IMR-90 (cell line): ENCODE measurements around the gene CA6. TPM values are rescaled to one million over a fixed set of nuclear protein-coding genes. Genes with fewer than 3 reads are reported as not detected.

Experiments
- ATAC-seq: fragments of 200-7000 bp; cut with Tn5 transposase; 2 replicates; pipeline ENCODE4 v1.9.1; 2020; ENCODE audit warnings: low read depth, mild to moderate bottlenecking, moderate library complexity
- BruUV-seq: library from RNA; stranded (reverse); fragments of 400-500 nt; replicated peaks from 2 replicates; lab custom pipeline; 2021; lab: Mats Ljungman, UMichigan
- CTCF ChIA-PET: fragments of 300-600 bp; formaldehyde crosslinking; extraction: SDS; loops from one replicate; lab custom pipeline; 2021; ENCODE audit warnings: antibody characterized with exemption; lab: Yijun Ruan, JAX
- POLR2A ChIA-PET: fragments of 300-600 bp; sonication (Branson Sonifier 250); formaldehyde crosslinking; loops from one replicate; lab custom pipeline; 2022; ENCODE audit warnings: antibody characterized with exemption; ENCODE audit not compliant: unreplicated experiment; lab: Charles Lee
- DNase-seq: peaks from one replicate; pipeline ENCODE4 v3.0.0; 2013
- H2AFZ ChIP-seq: replicated peaks from 2 replicates; pipeline ENCODE3; 2013; ENCODE audit warnings: low read length, mild to moderate bottlenecking; ENCODE audit not compliant: poor library complexity
- H2AK5ac ChIP-seq: 2 replicates; pipeline ENCODE4 v1.6.1; 2013; ENCODE audit warnings: low read depth, low read length, inconsistent platforms
- H2AK9ac ChIP-seq: replicated peaks from 2 replicates; pipeline ENCODE3; 2013; ENCODE audit warnings: mild to moderate bottlenecking, low read depth, low read length, moderate library complexity; ENCODE audit not compliant: poor library complexity
- H2BK120ac ChIP-seq: 2 replicates; pipeline ENCODE4 v1.6.1; 2013; ENCODE audit warnings: low read depth, low read length, inconsistent platforms
- H2BK15ac ChIP-seq: 3 replicates; pipeline ENCODE4 v1.6.1; 2013; ENCODE audit warnings: low read depth, low read length, inconsistent platforms
- H2BK20ac ChIP-seq: 2 replicates; pipeline ENCODE4 v1.6.1; 2013; ENCODE audit warnings: low read depth, mild to moderate bottlenecking, inconsistent platforms, low read length, moderate library complexity
- H2BK5ac ChIP-seq: 2 replicates; pipeline ENCODE4 v1.6.1; 2013; ENCODE audit warnings: mild to moderate bottlenecking, low read depth, low read length, inconsistent platforms; ENCODE audit not compliant: poor library complexity, severe bottlenecking
- H3K14ac ChIP-seq: replicated peaks from 2 replicates; pipeline ENCODE4 v1.6.1; 2013; ENCODE audit warnings: low read depth, low read length, inconsistent platforms
- H3K18ac ChIP-seq: 2 replicates; pipeline ENCODE4 v1.6.1; 2013; ENCODE audit warnings: low read depth, low read length, control low read depth
- H3K23ac ChIP-seq: 2 replicates; pipeline ENCODE4 v1.6.1; 2013; ENCODE audit warnings: low read depth, low read length, inconsistent platforms
- H3K27ac ChIP-seq: 2 replicates; pipeline ENCODE4 v1.5.1; 2013; ENCODE audit warnings: mild to moderate bottlenecking, control low read depth, low read length; ENCODE audit not compliant: insufficient read depth
- H3K27me3 ChIP-seq: 2 replicates; pipeline ENCODE4 v1.6.1; 2013; ENCODE audit warnings: low read length; ENCODE audit not compliant: control insufficient read depth, insufficient read depth
- H3K36me3 ChIP-seq: 2 replicates; pipeline ENCODE4 v1.6.1; 2013; ENCODE audit warnings: low read length, mixed read lengths; ENCODE audit not compliant: control insufficient read depth, insufficient read depth
- H3K4ac ChIP-seq: 2 replicates; pipeline ENCODE4 v1.6.1; 2013; ENCODE audit warnings: low read depth, low read length, inconsistent platforms
- H3K4me1 ChIP-seq: 2 replicates; pipeline ENCODE4 v1.6.1; 2013; ENCODE audit warnings: low read length, mixed read lengths; ENCODE audit not compliant: control insufficient read depth, insufficient read depth
- H3K4me2 ChIP-seq: 2 replicates; pipeline ENCODE4 v1.6.1; 2013; ENCODE audit warnings: low read depth, mild to moderate bottlenecking, control low read depth, low read length, moderate library complexity
- H3K4me3 ChIP-seq: 2 replicates; pipeline ENCODE4 v1.5.1; 2013; ENCODE audit warnings: low read depth, mild to moderate bottlenecking, control low read depth, low read length, moderate library complexity; ENCODE audit not compliant: insufficient read depth
- H3K56ac ChIP-seq: 2 replicates; pipeline ENCODE4 v1.6.1; 2013; ENCODE audit warnings: low read length, inconsistent platforms; ENCODE audit not compliant: insufficient read depth; ENCODE audit errors: extremely low read depth
- H3K79me1 ChIP-seq, 2 experiments: 2 replicates each; pipeline ENCODE4 v1.6.1; 2013; ENCODE audit warnings: low read length in 2 of 2, inconsistent platforms in 1 of 2, low read depth in 1 of 2
- H3K9ac ChIP-seq: 2 replicates; pipeline ENCODE4 v1.6.1; 2013; ENCODE audit warnings: low read depth, low read length, control low read depth
- H3K9me1 ChIP-seq: 2 replicates; pipeline ENCODE4 v1.6.1; 2013; ENCODE audit warnings: low read length, inconsistent platforms; ENCODE audit not compliant: insufficient read depth
- H3K9me3 ChIP-seq: 2 replicates; pipeline ENCODE4 v1.6.1; 2013; ENCODE audit warnings: low read length; ENCODE audit not compliant: control insufficient read depth, insufficient read depth
- H4K20me1 ChIP-seq: 2 replicates; pipeline ENCODE4 v1.6.1; 2013; ENCODE audit warnings: low read length, inconsistent platforms; ENCODE audit not compliant: insufficient read depth
- H4K5ac ChIP-seq: 2 replicates; pipeline ENCODE4 v1.6.1; 2013; ENCODE audit warnings: mild to moderate bottlenecking, low read depth, low read length, control low read depth
- H4K8ac ChIP-seq, 2 experiments: 2 replicates each; pipeline ENCODE4 v1.6.1; 2013; ENCODE audit warnings: low read depth in 2 of 2, low read length in 2 of 2, control low read depth in 1 of 2, inconsistent platforms in 1 of 2
- H4K91ac ChIP-seq: 2 replicates; pipeline ENCODE4 v1.6.1; 2013; ENCODE audit warnings: low read depth, low read length, inconsistent platforms; ENCODE audit not compliant: insufficient read depth
- CHD1 ChIP-seq: IDR thresholded peaks from 2 replicates; pipeline ENCODE4 v1.6.1; 2012; ENCODE audit warnings: low read depth, low read length, improper control_type of control experiment
- FOS ChIP-seq: fragments of 150-350 bp; IDR thresholded peaks from 2 replicates; pipeline ENCODE4 v1.6.1; 2016; ENCODE audit warnings: low read depth, low read length
- MXI1 ChIP-seq: IDR thresholded peaks from 2 replicates; pipeline ENCODE4 v1.6.1; 2012; ENCODE audit warnings: low read depth, mild to moderate bottlenecking, low read length, moderate library complexity, borderline replicate concordance
- RCOR1 ChIP-seq: IDR thresholded peaks from 2 replicates; pipeline ENCODE4 v1.6.1; 2012; ENCODE audit warnings: mild to moderate bottlenecking, low read length, improper control_type of control experiment; ENCODE audit not compliant: insufficient replicate concordance
- SMC3 ChIP-seq: fragments of 150-350 bp; IDR thresholded peaks from 2 replicates; pipeline ENCODE4 v1.6.1; 2016; ENCODE audit warnings: low read depth, mild to moderate bottlenecking, antibody characterized with exemption, low read length, moderate library complexity
- WGBS, 2 experiments: methylation state at CpG; one replicate each; pipeline versions ENCODE4 v1.1.5 to v1.1.7; 2013; ENCODE audit warnings: missing lambda C conversion rate in 2 of 2; ENCODE audit not compliant: insufficient read length in 1 of 2; ENCODE audit errors: extremely low coverage in 2 of 2; 5-methylcytosine and 5-hydroxymethylcytosine counted together
- dilution Hi-C: fragments of 300-500 bp; cut with HindIII; formaldehyde crosslinking; loops from one replicate; pipeline ENCODE4 v1.14.3; 2018; ENCODE audit warnings: low sequenced_read_pairs; ENCODE audit not compliant: unreplicated experiment
- in situ Hi-C: fragments of 300-500 bp; cut with MboI; formaldehyde crosslinking; loops from 3 replicates; pipeline ENCODE4 v1.14.3; 2019; ENCODE audit warnings: low sequenced_read_pairs, inconsistent platforms, mixed read lengths
- intact Hi-C: fragments of 100-400 bp; cut with micrococcal nuclease; formaldehyde crosslinking; loops from 2 replicates; pipeline ENCODE4 v1.10.0; 2022
- polyA plus RNA-seq, 3 experiments: library from polyadenylated mRNA; depleted of rRNA; stranded (reverse); fragments of >200 nt; gene quantifications; 2 replicates each; pipeline ENCODE4 v1.2.3, GENCODE V29; 2012; ENCODE audit warnings: low replicate concordance in 1 of 3
- total RNA-seq: library from RNA; depleted of rRNA; stranded (reverse); fragments of >200 nt; gene quantifications from 2 replicates; pipeline ENCODE4 v1.2.3, GENCODE V29; 2012
- TF ChIP-seq, protein P1 (sequence below): fragments of 150-350 bp; IDR thresholded peaks from 2 replicates; pipeline ENCODE4 v1.6.1; 2016; ENCODE audit warnings: low read depth, mild to moderate bottlenecking, low read length, moderate library complexity, borderline replicate concordance
- TF ChIP-seq, protein P2 (sequence below): conservative IDR thresholded peaks from 2 replicates; pipeline ENCODE4 v1.5.1; 2012; ENCODE audit warnings: mild to moderate bottlenecking, low read depth, low read length, improper control_type of control experiment

CA6 gene
- total and polyA plus RNA-seq, 2 of the 4 experiments (the other 2 are of a cell fraction) = not detected

DNA sequence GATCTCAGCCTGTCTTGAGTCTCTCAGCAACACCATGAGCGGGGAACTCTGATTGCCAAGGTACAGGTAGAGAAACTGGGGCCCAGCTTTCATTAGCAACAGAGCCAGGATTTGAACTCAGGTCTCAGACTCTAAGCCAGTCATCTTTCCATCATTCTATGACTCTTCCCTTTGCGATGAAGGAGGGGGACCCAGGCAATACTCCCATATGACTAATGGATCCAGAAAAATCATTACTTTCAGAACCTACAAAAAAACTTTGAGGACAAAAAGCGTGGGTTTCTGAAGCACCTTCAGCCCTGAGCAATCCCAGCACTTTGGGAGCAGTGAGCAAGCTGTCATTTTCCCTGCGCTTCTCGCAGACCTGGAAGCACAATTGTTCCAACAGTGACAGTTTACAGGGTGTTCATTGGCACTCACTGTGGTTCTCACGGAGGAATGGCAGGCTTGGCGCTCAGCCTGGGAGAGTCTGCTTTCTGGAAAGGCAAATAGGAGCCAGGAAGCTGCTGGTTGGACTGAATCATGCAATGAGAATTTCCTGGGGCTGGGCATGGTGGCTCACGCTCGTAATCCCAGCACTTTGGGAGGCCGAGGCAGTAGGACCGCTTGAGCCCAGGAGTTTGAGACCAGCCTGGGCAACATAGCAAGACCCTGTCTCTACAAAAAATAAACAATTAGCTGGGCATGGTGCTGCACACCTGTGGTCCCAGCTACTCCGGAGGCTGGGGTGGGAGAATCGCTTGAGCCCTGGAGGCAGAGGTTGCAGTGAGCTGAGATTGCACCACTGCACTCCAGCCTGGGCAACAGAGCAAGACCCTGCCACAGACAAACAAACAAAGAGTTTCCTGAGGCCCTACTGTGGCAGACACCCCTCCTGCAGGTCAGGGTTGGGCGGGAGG lies 40.5 kb downstream of the CA6 start:
- intact Hi-C loops = loop anchor here (5.0 kb wide), 1 partner anchor 114 kb away; no protein-coding TSS in a partner anchor
- no TSS peak for BruUV-seq

More for the DNA sequence above, 40.5 kb downstream of the CA6 start:
- peak overlapping the region; percentile 77 for H2BK120ac ChIP-seq
- no peak overlapping the region for H3K9ac ChIP-seq
- H2AK9ac ChIP-seq = peak overlapping the region; percentile 91
- H2BK5ac ChIP-seq = peak overlapping the region; percentile 56
- H3K36me3 ChIP-seq = no peaks in the 10 kb centered on the region
- H3K79me1 ChIP-seq = no peaks in the 10 kb centered on the region
- in situ Hi-C loops = loop anchor here (5.0 kb wide), 1 partner anchor 69 kb away; no protein-coding TSS in a partner anchor
- H4K20me1 ChIP-seq = no peaks in the 10 kb centered on the region
- 0 out of 2 replicates have a peak, but pooled peaks cover 5% of the 10 kb centered on the region for H3K9me1 ChIP-seq
- peak overlapping the region; percentile 66 for H2BK20ac ChIP-seq
- peaks cover 1% of the 10 kb centered on the region; the same call in 1 of the 2 replicates for H3K27me3 ChIP-seq
- peak overlapping the region; percentile 23; the same call in 1 of the 2 replicates for H3K4me2 ChIP-seq
- peak overlapping the region; percentile 42; the same call in 1 of the 3 replicates for H2BK15ac ChIP-seq
- H3K4me3 ChIP-seq = no peak overlapping the region
- no peaks in the 10 kb centered on the region for H3K9me3 ChIP-seq
- H2AFZ ChIP-seq = peak overlapping the region; percentile 84
- no peaks in the 10 kb centered on the region; the same call in none of the 2 replicates for H3K4me1 ChIP-seq
- 23% methylated on average over 5 of the region's 14 CpGs; no CpG with 5 or more reads in 1 of the 2 experiments for WGBS, 2 experiments
- no peak overlapping the region; the same call in 1 of the 2 replicates for H3K27ac ChIP-seq
- H3K14ac ChIP-seq = 0 out of 2 replicates have a peak overlapping the region, but pooled peaks have one; percentile 51
- peak overlapping the region; percentile 83 for H2AK5ac ChIP-seq
- DNase-seq = peak; percentile 95
- POLR2A ChIA-PET = no interaction called here
- peak overlapping the region; percentile 53; the same call in 1 of the 2 replicates for H4K91ac ChIP-seq
- peak overlapping the region; percentile 53 for H3K4ac ChIP-seq
- peak overlapping the region in 1 of 2 experiments; percentile 66; a peak in 1 of 4 replicates for H4K8ac ChIP-seq
- ATAC-seq = peak; percentile 89
- no peak overlapping the region for H3K56ac ChIP-seq
- CTCF ChIA-PET = interaction anchor here (0.6 to 1.4 kb wide), 3 partner anchors 19 to 71 kb away, joined by 3 read pairs; no protein-coding TSS in a partner anchor
- dilution Hi-C loops = no loop called here
- no peak overlapping the region for H4K5ac ChIP-seq
- TF ChIP-seq FOS = peak; percentile 27; the same call in 1 of the 2 replicates
- TF ChIP-seq, protein P1, sequence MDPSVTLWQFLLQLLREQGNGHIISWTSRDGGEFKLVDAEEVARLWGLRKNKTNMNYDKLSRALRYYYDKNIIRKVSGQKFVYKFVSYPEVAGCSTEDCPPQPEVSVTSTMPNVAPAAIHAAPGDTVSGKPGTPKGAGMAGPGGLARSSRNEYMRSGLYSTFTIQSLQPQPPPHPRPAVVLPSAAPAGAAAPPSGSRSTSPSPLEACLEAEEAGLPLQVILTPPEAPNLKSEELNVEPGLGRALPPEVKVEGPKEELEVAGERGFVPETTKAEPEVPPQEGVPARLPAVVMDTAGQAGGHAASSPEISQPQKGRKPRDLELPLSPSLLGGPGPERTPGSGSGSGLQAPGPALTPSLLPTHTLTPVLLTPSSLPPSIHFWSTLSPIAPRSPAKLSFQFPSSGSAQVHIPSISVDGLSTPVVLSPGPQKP = no peak
- TF ChIP-seq MXI1 = 0 out of 2 replicates have a peak, but pooled peaks have one; percentile 33
- TF ChIP-seq RCOR1 = no peak
- TF ChIP-seq, protein P2, sequence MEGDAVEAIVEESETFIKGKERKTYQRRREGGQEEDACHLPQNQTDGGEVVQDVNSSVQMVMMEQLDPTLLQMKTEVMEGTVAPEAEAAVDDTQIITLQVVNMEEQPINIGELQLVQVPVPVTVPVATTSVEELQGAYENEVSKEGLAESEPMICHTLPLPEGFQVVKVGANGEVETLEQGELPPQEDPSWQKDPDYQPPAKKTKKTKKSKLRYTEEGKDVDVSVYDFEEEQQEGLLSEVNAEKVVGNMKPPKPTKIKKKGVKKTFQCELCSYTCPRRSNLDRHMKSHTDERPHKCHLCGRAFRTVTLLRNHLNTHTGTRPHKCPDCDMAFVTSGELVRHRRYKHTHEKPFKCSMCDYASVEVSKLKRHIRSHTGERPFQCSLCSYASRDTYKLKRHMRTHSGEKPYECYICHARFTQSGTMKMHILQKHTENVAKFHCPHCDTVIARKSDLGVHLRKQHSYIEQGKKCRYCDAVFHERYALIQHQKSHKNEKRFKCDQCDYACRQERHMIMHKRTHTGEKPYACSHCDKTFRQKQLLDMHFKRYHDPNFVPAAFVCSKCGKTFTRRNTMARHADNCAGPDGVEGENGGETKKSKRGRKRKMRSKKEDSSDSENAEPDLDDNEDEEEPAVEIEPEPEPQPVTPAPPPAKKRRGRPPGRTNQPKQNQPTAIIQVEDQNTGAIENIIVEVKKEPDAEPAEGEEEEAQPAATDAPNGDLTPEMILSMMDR = no peak
- TF ChIP-seq SMC3 = no peak
- no peak for TF ChIP-seq CHD1
- H3K23ac ChIP-seq = no peak overlapping the region
- H3K18ac ChIP-seq = no peak overlapping the region
